OCI-LY7 (cell line): Measurements from ENCODE around the gene RBPMS2.

Experiments
- CTCF ChIP-seq: fragments of 200-600 bp; sonication (generic); conservative IDR thresholded peaks from 2 replicates; pipeline ENCODE4 v1.5.1; 2014; ENCODE audit warnings: mild to moderate bottlenecking, antibody characterized with exemption, low read length, moderate library complexity, mixed read lengths
- EZH2phosphoT487 ChIP-seq: fragments of 200-600 bp; sonication (generic); IDR thresholded peaks from 2 replicates; pipeline ENCODE4 v1.6.1; 2018; ENCODE audit warnings: low read depth, borderline replicate concordance, mild to moderate bottlenecking, mixed run types, antibody characterized with exemption, low read length, moderate library complexity, mixed read lengths

- TF ChIP-seq EZH2phosphoT487, result no peak
- TF ChIP-seq CTCF, result no peak
These were observed 1.0 kb upstream of the RBPMS2 start for GRCh38 chr15:64776402-64776786.
